HTR-8/SVneo (cell line): ENCODE results near the gene HACD1.
A peak's percentile ranks its signal among the peaks of the same experiment; 100 is the strongest.
"Not testable (repeated sequence)": the region's sequence is repeated elsewhere in the genome, so short reads cannot be mapped to it uniquely, and the experiment has no call there.

Experiments used
- DNase-seq: peaks from one replicate; pipeline ENCODE4 v3.0.0; 2011; ENCODE audit warnings: low spot score, mixed read lengths; ENCODE audit not compliant: insufficient read length
- FAIRE-seq: peaks from 2 replicates; lab custom pipeline; 2011; peaks lifted over from hg19 to GRCh38; lab: Jason Lieb, UNC

HACD1 gene

GRCh38 chr10:17643755-17644484, 26.7 kb upstream of the HACD1 start, which contains the start of gene STAM:
STAM (plus strand) TSS chr10:17644151; CDS start chr10:17644340, 189 bp downstream.
- FAIRE-seq = no peak
- peak; percentile 90 for DNase-seq

- DNase-seq (peak; percentile 51), FAIRE-seq (no peak)
Observed at GRCh38 chr10:17643339-17643754, 26.2 kb upstream of the HACD1 start.

- DNase-seq = no peak
- no peak for FAIRE-seq
Observed at GRCh38 chr10:17640331-17640816, 23.2 kb upstream of the HACD1 start.

GRCh38 chr10:17637869-17638268, 20.7 kb upstream of the HACD1 start:
- DNase-seq = no peak
- no peak for FAIRE-seq

- no peak for DNase-seq
- FAIRE-seq = no peak
Observed at GRCh38 chr10:17633353-17633752, 16.2 kb upstream of the HACD1 start.

GRCh38 chr10:17632590-17632989, 15.4 kb upstream of the HACD1 start:
- DNase-seq, FAIRE-seq: not testable (repeated sequence)

GRCh38 chr10:17626656-17627055, 9.5 kb upstream of the HACD1 start:
- no peak for DNase-seq
- no peak for FAIRE-seq

GRCh38 chr10:17624996-17625395, 7.8 kb upstream of the HACD1 start:
- FAIRE-seq = no peak
- no peak for DNase-seq

GRCh38 chr10:17622061-17622460, 4.9 kb upstream of the HACD1 start:
- no peak for FAIRE-seq
- no peak for DNase-seq

GRCh38 chr10:17616403-17617030, 657 bp downstream of the HACD1 start:
- peak; percentile 41 for DNase-seq
- no peak for FAIRE-seq

- FAIRE-seq (no peak), DNase-seq (no peak)
Observed at GRCh38 chr10:17609523-17610079, 7.6 kb downstream of the HACD1 start.

GRCh38 chr10:17607603-17608332, 9.4 kb downstream of the HACD1 start:
- no peak for FAIRE-seq

GRCh38 chr10:17607060-17607459, 10.1 kb downstream of the HACD1 start:
- DNase-seq = no peak
- no peak for FAIRE-seq

More at GRCh38 chr10:17607603-17608332, 9.4 kb downstream of the HACD1 start:
- peak; percentile 38 for DNase-seq

- DNase-seq = no peak
Observed at GRCh38 chr10:17606547-17607040, 10.6 kb downstream of the HACD1 start.

GRCh38 chr10:17605936-17606335, 11.2 kb downstream of the HACD1 start:
- no peak for DNase-seq
- no peak for FAIRE-seq

More at GRCh38 chr10:17606547-17607040, 10.6 kb downstream of the HACD1 start:
- FAIRE-seq = no peak

- DNase-seq = peak; percentile 29
- no peak for FAIRE-seq
Observed at GRCh38 chr10:17599089-17599488, 18.1 kb downstream of the HACD1 start.

GRCh38 chr10:17597386-17597785, 19.8 kb downstream of the HACD1 start:
- no peak for FAIRE-seq

GRCh38 chr10:17590969-17591645, 26.1 kb downstream of the HACD1 start:
- FAIRE-seq (no peak), DNase-seq (no peak)

More at GRCh38 chr10:17597386-17597785, 19.8 kb downstream of the HACD1 start:
- DNase-seq = no peak

GRCh38 chr10:17589316-17589715, 27.9 kb downstream of the HACD1 start:
- DNase-seq, FAIRE-seq: not testable (repeated sequence)

- no peak for FAIRE-seq
- DNase-seq = no peak
Observed at GRCh38 chr10:17588420-17588819, 28.8 kb downstream of the HACD1 start.
